ENCODE results near the gene HSD17B2. TPM values are rescaled to one million over a fixed set of nuclear protein-coding genes. Genes with fewer than 3 reads are reported as not detected.

The HSD17B2 gene
- total and polyA plus RNA-seq, 4 donors = 47.7 to 126 (median 103) TPM

DNA sequence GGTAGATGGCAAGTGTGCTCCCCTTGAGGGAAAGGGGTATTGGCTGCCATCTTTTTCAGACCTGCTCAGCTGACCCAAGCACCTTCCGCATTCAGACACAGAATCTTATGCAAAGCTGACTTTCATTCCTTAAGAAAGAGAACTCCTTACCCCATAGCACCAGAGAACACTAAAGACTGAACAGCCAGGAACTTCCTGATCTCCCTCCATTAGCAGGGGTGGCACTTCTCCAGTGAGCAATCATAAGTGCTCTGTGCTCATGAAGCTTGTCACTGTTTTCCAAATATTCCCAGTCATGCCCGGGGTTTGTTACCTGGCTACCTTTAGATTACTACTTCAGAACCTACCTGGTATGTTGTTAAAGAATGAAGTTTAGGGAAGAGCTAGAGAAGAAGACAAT, 11.9 kb downstream of the HSD17B2 start (continued):
- TF ChIP-seq YY1 (IDR thresholded peaks at IDR 0.05) = no peak

DNA sequence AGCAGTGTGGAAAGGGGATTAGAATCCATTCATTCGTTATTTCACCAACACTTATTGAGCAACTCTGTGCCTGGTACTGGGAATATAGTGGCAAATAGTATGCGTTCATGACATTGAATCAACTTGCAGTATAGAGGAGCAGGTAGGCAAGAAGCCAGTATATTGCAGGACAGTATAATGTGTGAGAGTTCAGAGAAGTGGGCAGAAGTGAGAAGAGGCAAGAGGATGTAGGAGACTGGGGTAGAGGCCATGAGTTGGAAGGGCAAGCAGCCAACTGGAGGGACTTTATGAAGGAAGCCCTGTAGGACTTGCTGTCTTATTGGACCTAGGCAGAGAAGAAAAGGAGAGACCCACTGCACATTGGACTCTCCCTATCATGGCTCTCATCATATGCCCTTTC, 12.3 kb downstream of the HSD17B2 start:
- no peaks in the 10 kb centered on the region for H3K36me3 ChIP-seq (ENCODE audit: control insufficient read depth in 4 of 4, insufficient read depth in 3 of 4, low read depth in 1 of 4, low read length in 3 of 4)
- 56% methylated on average over 2 of the region's 2 CpGs for WGBS
- no peak overlapping the region for H3K9ac ChIP-seq (ENCODE audit: low read depth in 1 of 2, low read length in 2 of 2)
- TF ChIP-seq, protein P1, sequence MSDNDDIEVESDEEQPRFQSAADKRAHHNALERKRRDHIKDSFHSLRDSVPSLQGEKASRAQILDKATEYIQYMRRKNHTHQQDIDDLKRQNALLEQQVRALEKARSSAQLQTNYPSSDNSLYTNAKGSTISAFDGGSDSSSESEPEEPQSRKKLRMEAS (IDR thresholded peaks at IDR 0.05) = no peak
- no peak for TF ChIP-seq YY1 (IDR thresholded peaks at IDR 0.05)
- H3K27ac ChIP-seq (ENCODE audit: low read depth in 1 of 2, low read length in 2 of 2) = no peak overlapping the region
- no peaks in the 10 kb centered on the region for H3K9me3 ChIP-seq (ENCODE audit: control insufficient read depth in 4 of 4, low read length in 3 of 4)
- no peak for DNase-seq (ENCODE audit: low spot score)
- H3K27me3 ChIP-seq (ENCODE audit: control insufficient read depth in 4 of 4, insufficient read depth in 4 of 4, low read length in 3 of 4) = no peaks in the 10 kb centered on the region
- H3K4me3 ChIP-seq (ENCODE audit: low read depth in 1 of 3, low read length in 3 of 3) = no peak overlapping the region
- peaks cover 12 to 78% (median 61%) of the 10 kb centered on the region in 4 donors for H3K4me1 ChIP-seq (ENCODE audit: control insufficient read depth in 4 of 4, insufficient read depth in 4 of 4, low read length in 3 of 4)

DNA sequence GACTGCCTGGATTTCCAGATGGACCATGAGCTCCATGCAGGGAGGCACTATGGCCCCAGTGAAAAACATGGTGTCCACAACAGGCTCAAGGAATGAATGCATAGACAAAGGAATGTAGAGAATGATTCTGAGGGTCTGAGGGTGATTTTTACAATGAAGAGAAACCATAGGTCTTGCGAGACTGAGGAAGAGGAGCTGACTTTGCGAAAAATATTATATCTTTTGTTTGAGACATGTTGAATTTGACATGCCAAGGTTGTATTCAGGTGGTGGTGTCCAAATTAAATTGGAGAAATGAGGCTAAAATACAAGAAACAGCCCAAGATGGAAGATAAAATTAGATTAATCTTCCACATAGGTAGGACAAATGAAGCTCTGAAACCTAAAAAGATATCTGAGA, 12.7 kb downstream of the HSD17B2 start:
- H3K9me3 ChIP-seq (ENCODE audit: control insufficient read depth in 4 of 4, low read length in 3 of 4) = no peaks in the 10 kb centered on the region
- no peak overlapping the region for H3K9ac ChIP-seq (ENCODE audit: low read depth in 1 of 2, low read length in 2 of 2)
- peaks cover 12 to 82% (median 62%) of the 10 kb centered on the region in 4 donors for H3K4me1 ChIP-seq (ENCODE audit: control insufficient read depth in 4 of 4, insufficient read depth in 4 of 4, low read length in 3 of 4)
- 94% methylated on average over 2 of the region's 2 CpGs for WGBS
- H3K4me3 ChIP-seq (ENCODE audit: low read depth in 1 of 3, low read length in 3 of 3) = no peak overlapping the region
- H3K27me3 ChIP-seq (ENCODE audit: control insufficient read depth in 4 of 4, insufficient read depth in 4 of 4, low read length in 3 of 4) = no peaks in the 10 kb centered on the region
- no peak overlapping the region for H3K27ac ChIP-seq (ENCODE audit: low read depth in 1 of 2, low read length in 2 of 2)
- DNase-seq (ENCODE audit: low spot score) = no peak
- H3K36me3 ChIP-seq (ENCODE audit: control insufficient read depth in 4 of 4, insufficient read depth in 3 of 4, low read depth in 1 of 4, low read length in 3 of 4) = no peaks in the 10 kb centered on the region
- TF ChIP-seq, protein P2, sequence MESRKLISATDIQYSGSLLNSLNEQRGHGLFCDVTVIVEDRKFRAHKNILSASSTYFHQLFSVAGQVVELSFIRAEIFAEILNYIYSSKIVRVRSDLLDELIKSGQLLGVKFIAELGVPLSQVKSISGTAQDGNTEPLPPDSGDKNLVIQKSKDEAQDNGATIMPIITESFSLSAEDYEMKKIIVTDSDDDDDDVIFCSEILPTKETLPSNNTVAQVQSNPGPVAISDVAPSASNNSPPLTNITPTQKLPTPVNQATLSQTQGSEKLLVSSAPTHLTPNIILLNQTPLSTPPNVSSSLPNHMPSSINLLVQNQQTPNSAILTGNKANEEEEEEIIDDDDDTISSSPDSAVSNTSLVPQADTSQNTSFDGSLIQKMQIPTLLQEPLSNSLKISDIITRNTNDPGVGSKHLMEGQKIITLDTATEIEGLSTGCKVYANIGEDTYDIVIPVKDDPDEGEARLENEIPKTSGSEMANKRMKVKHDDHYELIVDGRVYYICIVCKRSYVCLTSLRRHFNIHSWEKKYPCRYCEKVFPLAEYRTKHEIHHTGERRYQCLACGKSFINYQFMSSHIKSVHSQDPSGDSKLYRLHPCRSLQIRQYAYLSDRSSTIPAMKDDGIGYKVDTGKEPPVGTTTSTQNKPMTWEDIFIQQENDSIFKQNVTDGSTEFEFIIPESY (IDR thresholded peaks at IDR 0.05) = no peak

DNA sequence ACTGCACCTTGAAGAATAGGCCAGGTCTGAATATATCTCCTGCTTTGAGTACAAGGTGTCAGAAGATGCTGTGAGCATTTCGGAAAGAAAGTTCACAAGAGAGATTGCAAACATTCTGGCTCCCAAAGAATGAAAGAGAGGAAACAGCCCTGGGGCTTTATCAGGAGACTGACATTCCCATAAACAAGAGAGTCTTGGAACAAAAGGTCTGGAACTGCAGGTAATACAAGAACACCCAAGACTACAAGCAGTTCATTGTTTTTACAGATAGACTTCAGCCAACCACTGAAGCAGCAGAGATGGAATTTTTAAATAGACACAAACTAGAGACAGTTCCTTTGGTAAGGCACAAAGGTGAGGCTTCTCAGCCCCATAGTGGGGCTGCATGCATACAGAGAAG, 14.4 kb downstream of the HSD17B2 start:
- no peak overlapping the region for H3K9ac ChIP-seq (ENCODE audit: low read depth in 1 of 2, low read length in 2 of 2)
- H3K9me3 ChIP-seq (ENCODE audit: control insufficient read depth in 4 of 4, low read length in 3 of 4) = no peaks in the 10 kb centered on the region
- H3K36me3 ChIP-seq (ENCODE audit: control insufficient read depth in 4 of 4, insufficient read depth in 3 of 4, low read depth in 1 of 4, low read length in 3 of 4) = peaks cover 0 to 5% (median 0%) of the 10 kb centered on the region in 4 donors
- no peak overlapping the region for H3K4me3 ChIP-seq (ENCODE audit: low read depth in 1 of 3, low read length in 3 of 3)
- H3K4me1 ChIP-seq (ENCODE audit: control insufficient read depth in 4 of 4, insufficient read depth in 4 of 4, low read length in 3 of 4) = peaks cover 9 to 82% (median 62%) of the 10 kb centered on the region in 4 donors
- 78% methylated on average over 1 of the region's 1 CpG for WGBS
- no peak overlapping the region for H3K27ac ChIP-seq (ENCODE audit: low read depth in 1 of 2, low read length in 2 of 2)
- no peaks in the 10 kb centered on the region for H3K27me3 ChIP-seq (ENCODE audit: control insufficient read depth in 4 of 4, insufficient read depth in 4 of 4, low read length in 3 of 4)
- TF ChIP-seq, protein P2 (IDR thresholded peaks at IDR 0.05) = no peak
- TF ChIP-seq JUND (IDR thresholded peaks at IDR 0.05) (no peak), TAF1 (conservative IDR thresholded peaks at IDR 0.05) (no peak), RXRA (IDR thresholded peaks at IDR 0.05) (no peak), FOXA1 (IDR thresholded peaks at IDR 0.05) (no peak), EGR1 (IDR thresholded peaks at IDR 0.05; ENCODE audit: low read depth in 2 of 2) (no peak), NR2F2 (IDR thresholded peaks at IDR 0.05) (no peak)
- TF ChIP-seq, protein P3, sequence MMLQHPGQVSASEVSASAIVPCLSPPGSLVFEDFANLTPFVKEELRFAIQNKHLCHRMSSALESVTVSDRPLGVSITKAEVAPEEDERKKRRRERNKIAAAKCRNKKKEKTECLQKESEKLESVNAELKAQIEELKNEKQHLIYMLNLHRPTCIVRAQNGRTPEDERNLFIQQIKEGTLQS (IDR thresholded peaks at IDR 0.05) = no peak
- TF ChIP-seq, protein P1 (IDR thresholded peaks at IDR 0.05) = no peak
- no peak for DNase-seq (ENCODE audit: low spot score)
